IPS DF 19.7 (cell line): ENCODE results near the gene PACS1.

Experiments used
- DNase-seq: peaks from one replicate; pipeline ENCODE4 v3.0.0-alpha.2; 2013; ENCODE audit warnings: low read depth, low spot score

Gene PACS1

DNA sequence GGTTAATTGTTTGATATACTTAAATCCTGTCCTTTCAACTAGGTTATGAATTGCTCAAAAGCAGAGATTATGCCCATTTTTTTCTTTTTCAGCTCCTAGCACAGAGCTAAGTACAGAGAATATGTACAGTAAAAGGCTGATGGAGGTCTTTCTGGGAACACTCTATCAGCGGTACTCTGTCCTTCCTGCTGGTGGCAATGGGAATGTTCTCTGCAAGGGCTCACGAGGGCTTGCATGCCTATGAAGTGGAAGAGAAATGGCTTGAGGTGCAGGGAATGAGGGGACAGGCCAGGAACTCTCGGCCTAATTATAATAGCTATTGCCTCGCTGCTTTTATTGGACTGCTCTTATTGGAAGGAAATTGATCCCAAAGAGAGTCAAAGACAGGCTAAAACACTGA, 114.7 kb downstream of the PACS1 start:
- no peak for DNase-seq

DNA sequence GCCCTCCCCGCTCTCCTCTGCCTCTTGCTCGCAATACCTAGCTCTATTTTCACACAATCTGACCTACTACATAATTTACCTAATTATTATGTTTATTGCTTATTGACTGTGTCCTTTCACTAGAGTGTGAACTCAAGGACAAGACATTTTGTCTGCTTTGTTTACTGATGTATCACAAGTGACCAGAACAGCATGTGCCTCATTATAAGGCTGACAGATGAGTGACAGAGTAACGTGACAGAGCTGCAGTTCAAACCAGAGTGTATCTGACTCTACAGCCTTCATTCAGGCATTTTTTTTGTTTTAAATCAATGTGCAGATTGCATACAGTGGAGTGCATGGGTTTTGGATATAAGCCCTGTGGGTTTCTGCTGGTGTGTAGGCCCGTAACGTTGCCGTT, 116.4 kb downstream of the PACS1 start:
- DNase-seq, result no peak

DNA sequence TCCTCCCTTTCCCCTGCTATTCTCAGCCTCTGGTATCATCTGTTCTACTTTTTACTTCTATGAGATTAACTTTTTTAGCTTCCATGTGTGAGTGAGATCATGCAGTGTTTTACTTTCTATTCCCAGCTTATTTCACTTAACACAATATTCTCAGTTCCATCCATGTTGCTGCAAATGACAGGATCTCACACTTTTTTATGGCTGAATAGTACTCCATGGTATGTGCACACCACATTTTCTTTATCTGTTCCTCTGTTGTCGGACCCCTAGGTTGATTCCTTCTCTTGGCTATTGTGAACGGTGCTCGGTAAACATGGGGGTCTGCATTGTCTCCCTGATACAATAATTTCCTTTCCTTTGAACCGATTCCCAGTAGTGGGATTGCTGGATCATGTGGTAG, 117.4 kb downstream of the PACS1 start:
- DNase-seq, result no peak

GRCh38 chr11:66188580-66188979, 118.5 kb downstream of the PACS1 start:
- DNase-seq, result no peak

GRCh38 chr11:66189031-66189745, 119.1 kb downstream of the PACS1 start:
- DNase-seq, result no peak

DNA sequence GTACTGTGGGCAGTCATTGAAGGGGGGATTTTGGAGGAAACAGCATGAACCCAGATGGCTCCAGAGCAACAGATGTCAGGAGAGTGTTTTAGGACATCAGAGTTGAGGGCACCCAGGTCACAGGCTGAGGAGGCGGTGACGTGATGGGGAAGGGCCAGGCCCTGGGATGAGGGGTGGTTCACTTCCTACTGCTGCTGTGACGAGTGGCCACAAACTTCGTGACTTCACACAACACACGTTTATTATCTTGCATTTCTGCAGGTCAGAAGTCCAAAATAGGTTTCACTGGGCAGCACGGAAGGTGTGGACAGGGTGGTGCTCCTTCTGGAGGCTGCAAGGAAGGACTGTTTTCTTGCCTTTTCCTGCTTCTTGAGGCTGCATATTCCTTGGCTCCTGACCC, 120.7 kb downstream of the PACS1 start:
- DNase-seq, result no peak

- no peak for DNase-seq
These were observed 122.2 kb downstream of the PACS1 start for GRCh38 chr11:66192181-66192863.

GRCh38 chr11:66194391-66194790, 124.3 kb downstream of the PACS1 start:
- DNase-seq, result no peak

GRCh38 chr11:66195867-66196266, 125.8 kb downstream of the PACS1 start:
- DNase-seq, result no peak

GRCh38 chr11:66203847-66204246, 133.8 kb downstream of the PACS1 start:
- DNase-seq, result no peak

- no peak for DNase-seq
These were observed 134.3 kb downstream of the PACS1 start for GRCh38 chr11:66204412-66204811.

- DNase-seq, result no peak
These were observed 137.7 kb downstream of the PACS1 start for GRCh38 chr11:66207816-66208215.

DNA sequence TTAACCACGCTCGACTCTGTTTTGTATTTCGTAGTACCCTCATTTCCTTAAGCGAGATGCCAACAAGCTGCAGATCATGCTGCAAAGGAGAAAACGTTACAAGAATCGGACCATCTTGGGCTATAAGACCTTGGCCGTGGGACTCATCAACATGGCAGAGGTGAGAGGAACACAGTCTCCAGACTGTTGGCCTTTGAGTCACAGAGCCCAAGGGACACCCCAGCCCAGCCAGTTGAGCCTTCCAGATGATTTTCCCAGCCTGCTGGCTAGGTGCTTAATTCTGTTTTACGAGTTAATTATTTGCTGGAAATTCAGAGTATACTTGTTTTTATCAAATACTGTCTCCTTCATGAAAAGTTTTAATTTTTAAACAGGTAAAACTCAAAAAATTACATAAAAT, 141.0 kb downstream of the PACS1 start:
- no peak for DNase-seq

DNA sequence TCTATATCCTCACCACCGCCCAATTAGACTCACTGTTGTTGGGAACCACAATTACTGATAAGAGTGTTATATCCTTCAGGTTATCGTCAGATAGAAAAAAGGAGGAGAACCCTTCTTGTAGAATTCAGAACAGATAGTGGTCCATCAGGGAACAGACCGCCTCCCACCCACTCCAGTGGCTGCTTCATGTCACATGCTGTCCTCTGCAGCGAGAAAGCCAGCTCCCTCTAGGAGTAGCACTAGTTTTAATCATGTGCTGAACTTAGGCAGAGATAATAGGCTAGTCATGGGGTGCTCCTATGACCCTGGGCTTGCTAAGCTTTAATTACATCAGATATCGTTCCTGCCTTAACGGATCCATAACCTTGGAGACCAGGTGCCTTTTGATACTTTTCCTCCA, 146.8 kb downstream of the PACS1 start:
- DNase-seq, result no peak

GRCh38 chr11:66218036-66218435, 148.0 kb downstream of the PACS1 start:
- no peak for DNase-seq

DNA sequence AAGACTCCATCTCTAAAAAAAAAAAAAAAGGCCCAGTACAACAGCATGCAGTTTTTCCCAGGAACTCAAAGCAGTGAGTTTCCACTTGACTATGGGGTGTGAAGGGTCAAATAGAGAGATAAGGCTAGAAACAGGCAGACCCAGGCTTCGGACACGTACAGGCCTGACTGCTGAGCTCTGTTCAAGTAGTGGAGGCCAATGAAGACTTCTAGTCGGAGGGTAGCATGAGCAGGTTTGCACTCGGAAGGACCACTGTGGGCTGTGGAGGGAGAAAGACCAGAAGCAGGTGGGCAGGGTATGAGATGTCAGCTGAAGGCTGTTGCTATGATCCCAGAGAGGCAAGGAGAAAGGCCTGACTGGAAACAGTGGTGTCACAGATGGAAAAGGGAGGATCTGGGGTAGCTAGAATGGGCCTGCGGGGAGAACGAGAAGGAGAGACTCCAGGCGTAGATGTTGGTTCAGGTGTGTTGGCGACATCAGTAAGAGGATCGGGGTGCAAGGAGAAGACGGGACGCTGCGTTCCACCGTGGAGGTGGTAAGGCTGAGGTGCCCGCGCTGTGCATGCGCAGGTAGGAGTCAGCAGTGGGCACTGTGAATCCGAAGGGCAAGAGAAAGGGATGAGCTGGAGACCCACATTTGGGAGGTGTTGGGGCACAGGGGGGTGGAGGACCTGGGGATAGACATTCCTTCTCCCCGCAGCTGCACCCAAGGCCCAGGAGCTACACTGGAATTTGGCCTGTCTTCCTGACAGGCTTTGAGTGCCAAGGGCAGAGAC, 149.0 kb downstream of the PACS1 start:
- DNase-seq, result no peak

GRCh38 chr11:66219846-66220565, 149.9 kb downstream of the PACS1 start:
- DNase-seq, result no peak

DNA sequence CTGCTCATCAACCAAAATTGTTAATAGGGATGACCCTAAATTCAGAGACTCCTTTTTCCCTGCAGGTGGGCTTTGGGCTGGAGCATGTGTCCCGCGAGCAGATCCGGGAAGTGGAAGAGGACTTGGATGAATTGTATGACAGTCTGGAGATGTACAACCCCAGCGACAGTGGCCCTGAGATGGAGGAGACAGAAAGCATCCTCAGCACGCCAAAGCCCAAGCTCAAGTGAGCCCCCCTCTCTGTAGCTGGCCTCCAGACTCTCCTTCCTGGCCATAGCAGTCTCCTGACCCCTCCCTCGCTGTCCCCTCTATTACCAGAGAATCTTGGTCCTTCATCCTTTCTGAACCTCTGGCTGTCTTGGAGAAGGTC, 150.5 kb downstream of the PACS1 start:
- no peak for DNase-seq

DNA sequence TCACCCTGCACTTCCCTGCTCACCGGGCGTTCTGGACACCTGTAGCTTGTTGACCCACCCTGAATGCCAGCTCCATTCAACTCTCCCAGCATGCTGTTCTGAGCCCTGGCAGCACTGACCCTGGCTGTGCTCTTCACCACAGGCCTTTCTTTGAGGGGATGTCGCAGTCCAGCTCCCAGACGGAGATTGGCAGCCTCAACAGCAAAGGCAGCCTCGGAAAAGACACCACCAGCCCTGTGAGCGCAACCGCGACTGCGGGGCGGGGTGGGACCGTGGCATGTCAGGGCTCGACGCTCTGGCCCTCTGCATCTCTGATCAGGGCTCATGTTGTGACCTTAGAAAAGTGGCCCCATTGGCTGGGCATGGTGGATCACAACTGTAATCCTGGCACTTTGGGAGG, 150.9 kb downstream of the PACS1 start:
- DNase-seq, result no peak

- DNase-seq, result no peak
These were observed 151.7 kb downstream of the PACS1 start for GRCh38 chr11:66221726-66222236.

GRCh38 chr11:66222358-66223149, 152.5 kb downstream of the PACS1 start:
- peak; percentile 82 for DNase-seq
